ENCODE data around the gene ATG5.

Gene ATG5

DNA sequence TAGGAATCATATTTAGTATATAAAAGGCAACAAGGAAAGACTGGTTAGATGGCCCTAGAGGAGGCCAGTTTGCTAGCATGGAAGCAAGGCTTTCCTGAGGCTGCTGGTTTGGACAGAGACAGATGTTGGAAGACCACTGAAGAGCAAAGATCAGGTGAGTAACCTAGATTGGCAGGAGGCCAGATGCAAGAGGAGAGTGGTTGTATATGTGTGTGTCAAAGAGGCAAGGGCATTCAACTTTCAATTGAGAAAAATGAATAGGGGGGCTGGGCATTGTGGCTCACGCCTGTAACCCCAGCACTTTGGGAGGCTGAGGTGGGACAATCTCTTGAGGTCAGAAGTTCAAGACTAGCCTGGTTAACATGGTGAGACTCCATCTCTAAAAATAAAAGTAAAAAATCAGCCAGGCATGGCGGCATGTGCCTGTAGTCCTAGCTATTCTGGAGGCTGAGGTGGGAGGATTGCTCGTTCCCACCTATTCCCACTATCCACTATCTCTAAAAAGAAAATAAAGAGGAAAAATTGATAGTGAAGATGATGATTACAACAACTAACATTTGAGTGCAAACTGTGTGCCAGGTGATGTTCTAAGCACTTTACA, 159.6 kb downstream of the ATG5 start:
- no peak for ATAC-seq

DNA sequence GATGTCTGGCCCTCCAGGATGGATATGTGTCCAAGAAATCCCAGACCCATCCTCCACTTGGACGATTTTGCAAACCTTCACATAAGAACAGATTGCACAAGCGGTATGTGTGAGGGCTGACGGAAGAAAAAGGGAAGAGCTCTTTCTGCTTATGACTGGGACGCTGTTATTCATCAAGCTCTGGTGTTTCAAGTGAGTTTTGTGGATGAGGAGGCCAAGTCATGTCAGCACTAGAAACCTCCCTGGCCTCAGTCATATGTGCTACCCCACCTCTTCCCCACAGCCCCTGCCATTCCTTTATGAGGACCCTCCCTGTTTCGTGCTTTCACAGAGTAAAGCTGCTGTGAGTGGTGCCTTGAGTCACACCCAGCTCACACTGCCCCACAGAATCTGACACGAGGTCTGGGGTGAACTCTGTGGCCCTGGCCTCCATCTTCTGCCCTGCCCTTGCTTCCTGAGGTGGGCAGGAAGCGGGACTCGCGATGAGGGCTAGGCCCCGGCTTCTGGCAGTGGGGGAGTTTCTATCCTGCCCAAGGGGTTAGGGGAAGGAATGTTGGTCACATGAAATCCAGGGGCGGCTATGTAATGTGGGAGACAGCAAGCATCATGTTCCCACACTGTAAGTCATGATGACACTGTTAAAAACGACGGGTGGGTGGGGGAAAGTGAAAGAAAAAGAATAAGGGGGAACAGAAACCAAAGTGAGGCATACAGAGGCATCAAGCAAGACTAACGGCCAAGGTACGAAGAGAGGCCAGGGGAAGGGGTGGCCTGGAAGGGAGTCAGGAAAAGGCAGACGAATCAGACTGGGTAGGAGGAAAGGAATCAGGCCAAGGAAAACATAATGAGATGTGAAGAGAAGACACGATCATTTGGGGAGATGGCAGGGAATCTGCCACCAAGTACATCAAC, 161.3 kb downstream of the ATG5 start:
- TF ChIP-seq ARNTL (CRISPR knock-in tag; IDR thresholded peaks at IDR 0.05; ENCODE audit: borderline replicate concordance, low read depth): no peak
- no peak for TF ChIP-seq ZC3H10 (CRISPR knock-in tag; IDR thresholded peaks at IDR 0.05)
- ATAC-seq: no peak

More for the DNA sequence above, 159.6 kb downstream of the ATG5 start:
- TF ChIP-seq ZFP3 (CRISPR knock-in tag; IDR thresholded peaks at IDR 0.05): no peak
- no peak for TF ChIP-seq ESRRG (CRISPR knock-in tag; IDR thresholded peaks at IDR 0.05)
- no peak for TF ChIP-seq ZNF565 (CRISPR knock-in tag; conservative IDR thresholded peaks at IDR 0.05; ENCODE audit: low read depth)
- no peak for TF ChIP-seq PPARA (CRISPR knock-in tag; IDR thresholded peaks at IDR 0.05; ENCODE audit: borderline replicate concordance)
- TF ChIP-seq GLIS3 (CRISPR knock-in tag; IDR thresholded peaks at IDR 0.05): no peak
- no peak for TF ChIP-seq BACH2 (CRISPR knock-in tag; IDR thresholded peaks at IDR 0.05; ENCODE audit: borderline replicate concordance)
- TF ChIP-seq, protein P1, sequence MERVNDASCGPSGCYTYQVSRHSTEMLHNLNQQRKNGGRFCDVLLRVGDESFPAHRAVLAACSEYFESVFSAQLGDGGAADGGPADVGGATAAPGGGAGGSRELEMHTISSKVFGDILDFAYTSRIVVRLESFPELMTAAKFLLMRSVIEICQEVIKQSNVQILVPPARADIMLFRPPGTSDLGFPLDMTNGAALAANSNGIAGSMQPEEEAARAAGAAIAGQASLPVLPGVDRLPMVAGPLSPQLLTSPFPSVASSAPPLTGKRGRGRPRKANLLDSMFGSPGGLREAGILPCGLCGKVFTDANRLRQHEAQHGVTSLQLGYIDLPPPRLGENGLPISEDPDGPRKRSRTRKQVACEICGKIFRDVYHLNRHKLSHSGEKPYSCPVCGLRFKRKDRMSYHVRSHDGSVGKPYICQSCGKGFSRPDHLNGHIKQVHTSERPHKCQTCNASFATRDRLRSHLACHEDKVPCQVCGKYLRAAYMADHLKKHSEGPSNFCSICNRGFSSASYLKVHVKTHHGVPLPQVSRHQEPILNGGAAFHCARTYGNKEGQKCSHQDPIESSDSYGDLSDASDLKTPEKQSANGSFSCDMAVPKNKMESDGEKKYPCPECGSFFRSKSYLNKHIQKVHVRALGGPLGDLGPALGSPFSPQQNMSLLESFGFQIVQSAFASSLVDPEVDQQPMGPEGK (CRISPR knock-in tag; IDR thresholded peaks at IDR 0.05; ENCODE audit: borderline replicate concordance): no peak
- TF ChIP-seq, protein P2, sequence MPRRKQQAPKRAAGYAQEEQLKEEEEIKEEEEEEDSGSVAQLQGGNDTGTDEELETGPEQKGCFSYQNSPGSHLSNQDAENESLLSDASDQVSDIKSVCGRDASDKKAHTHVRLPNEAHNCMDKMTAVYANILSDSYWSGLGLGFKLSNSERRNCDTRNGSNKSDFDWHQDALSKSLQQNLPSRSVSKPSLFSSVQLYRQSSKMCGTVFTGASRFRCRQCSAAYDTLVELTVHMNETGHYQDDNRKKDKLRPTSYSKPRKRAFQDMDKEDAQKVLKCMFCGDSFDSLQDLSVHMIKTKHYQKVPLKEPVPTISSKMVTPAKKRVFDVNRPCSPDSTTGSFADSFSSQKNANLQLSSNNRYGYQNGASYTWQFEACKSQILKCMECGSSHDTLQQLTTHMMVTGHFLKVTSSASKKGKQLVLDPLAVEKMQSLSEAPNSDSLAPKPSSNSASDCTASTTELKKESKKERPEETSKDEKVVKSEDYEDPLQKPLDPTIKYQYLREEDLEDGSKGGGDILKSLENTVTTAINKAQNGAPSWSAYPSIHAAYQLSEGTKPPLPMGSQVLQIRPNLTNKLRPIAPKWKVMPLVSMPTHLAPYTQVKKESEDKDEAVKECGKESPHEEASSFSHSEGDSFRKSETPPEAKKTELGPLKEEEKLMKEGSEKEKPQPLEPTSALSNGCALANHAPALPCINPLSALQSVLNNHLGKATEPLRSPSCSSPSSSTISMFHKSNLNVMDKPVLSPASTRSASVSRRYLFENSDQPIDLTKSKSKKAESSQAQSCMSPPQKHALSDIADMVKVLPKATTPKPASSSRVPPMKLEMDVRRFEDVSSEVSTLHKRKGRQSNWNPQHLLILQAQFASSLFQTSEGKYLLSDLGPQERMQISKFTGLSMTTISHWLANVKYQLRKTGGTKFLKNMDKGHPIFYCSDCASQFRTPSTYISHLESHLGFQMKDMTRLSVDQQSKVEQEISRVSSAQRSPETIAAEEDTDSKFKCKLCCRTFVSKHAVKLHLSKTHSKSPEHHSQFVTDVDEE (CRISPR knock-in tag; IDR thresholded peaks at IDR 0.05): no peak
- no peak for TF ChIP-seq CSDC2 (CRISPR knock-in tag; IDR thresholded peaks at IDR 0.05)

DNA sequence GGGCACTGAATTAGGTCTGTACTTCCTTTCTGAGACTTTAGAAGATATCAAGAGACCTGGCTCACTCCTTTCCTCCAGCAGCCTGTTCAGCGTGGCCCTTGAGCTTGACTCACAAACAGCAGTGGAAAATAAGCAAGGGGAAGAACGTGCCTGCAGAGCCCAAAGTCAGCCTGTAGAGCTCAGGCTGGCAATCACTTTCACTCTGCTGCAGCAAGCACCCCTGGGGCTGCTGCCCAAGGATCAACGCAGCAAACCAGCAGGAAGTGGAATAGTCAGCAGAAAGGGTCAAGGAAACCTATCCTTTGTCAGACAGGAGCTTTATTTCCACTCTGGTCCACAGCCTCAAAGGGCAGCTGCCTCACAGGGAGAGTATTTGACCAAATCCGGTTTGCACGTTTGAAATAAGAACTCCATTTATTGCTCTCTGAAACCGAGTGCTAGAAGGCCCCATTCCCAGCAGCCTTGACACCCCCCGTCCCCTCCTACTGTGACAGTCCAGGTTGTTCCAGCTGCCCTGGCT, 162.1 kb downstream of the ATG5 start:
- TF ChIP-seq ISL1 (CRISPR knock-in tag; IDR thresholded peaks at IDR 0.05) (no peak), ZNF565 (CRISPR knock-in tag; conservative IDR thresholded peaks at IDR 0.05; ENCODE audit: low read depth) (no peak), ESRRG (CRISPR knock-in tag; IDR thresholded peaks at IDR 0.05) (no peak), ZNF8 (CRISPR knock-in tag; IDR thresholded peaks at IDR 0.05) (no peak)
- ATAC-seq: peak; percentile 60

DNA sequence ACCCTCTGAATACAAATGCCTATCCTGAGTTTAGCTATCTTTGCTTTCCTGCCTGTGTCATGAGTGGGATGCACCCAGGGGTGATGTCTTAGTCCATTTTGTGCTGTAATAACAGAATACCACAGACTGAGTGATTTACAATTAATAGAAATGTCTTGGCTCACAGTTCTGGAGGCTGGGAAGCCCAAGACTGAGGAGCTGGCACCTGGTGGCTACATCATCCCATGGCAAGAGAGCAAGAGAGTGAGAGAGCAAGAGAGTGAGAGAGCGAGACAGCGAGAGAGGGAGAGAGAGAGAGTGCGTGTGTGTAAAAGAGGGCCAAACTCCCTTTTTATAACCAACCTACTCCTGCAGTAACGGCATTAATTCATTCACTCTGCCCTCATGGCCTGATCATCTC, 162.6 kb downstream of the ATG5 start:
- ATAC-seq: no peak
- TF ChIP-seq ESRRG (CRISPR knock-in tag; IDR thresholded peaks at IDR 0.05): no peak
- TF ChIP-seq ZNF8 (CRISPR knock-in tag; IDR thresholded peaks at IDR 0.05): no peak
- no peak for TF ChIP-seq ZFP3 (CRISPR knock-in tag; IDR thresholded peaks at IDR 0.05)
- no peak for TF ChIP-seq ISL1 (CRISPR knock-in tag; IDR thresholded peaks at IDR 0.05)
- no peak for TF ChIP-seq TOX (CRISPR knock-in tag; IDR thresholded peaks at IDR 0.05; ENCODE audit: borderline replicate concordance)

DNA sequence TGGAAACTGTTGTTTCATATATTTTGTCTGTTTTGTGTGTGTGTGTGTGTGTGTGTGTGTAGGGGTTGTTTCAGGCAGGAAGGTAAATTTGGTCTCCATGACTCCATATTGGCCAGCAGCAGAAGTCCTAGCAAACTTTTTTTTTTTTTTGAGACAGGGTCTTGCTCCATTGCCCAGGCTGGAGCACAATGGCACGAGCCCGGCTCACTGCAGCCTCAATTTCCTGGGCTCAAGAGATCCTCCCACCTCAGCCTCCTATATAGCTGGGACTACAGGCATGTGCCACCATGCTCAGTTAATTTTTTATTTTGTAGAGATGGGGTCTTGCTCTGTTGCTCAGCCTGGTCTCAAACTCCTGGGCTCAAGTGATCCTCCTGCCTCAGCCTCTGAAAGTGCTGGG, 163.7 kb downstream of the ATG5 start:
- TF ChIP-seq ZFP3 (CRISPR knock-in tag; IDR thresholded peaks at IDR 0.05): no peak
- TF ChIP-seq ZNF70 (CRISPR knock-in tag; IDR thresholded peaks at IDR 0.05): no peak
- no peak for TF ChIP-seq RARB (CRISPR knock-in tag; IDR thresholded peaks at IDR 0.05)
- TF ChIP-seq ISL1 (CRISPR knock-in tag; IDR thresholded peaks at IDR 0.05): no peak
- TF ChIP-seq ZNF8 (CRISPR knock-in tag; IDR thresholded peaks at IDR 0.05): no peak
- TF ChIP-seq ZFP30 (CRISPR knock-in tag; IDR thresholded peaks at IDR 0.05): no peak
- no peak for TF ChIP-seq BACH2 (CRISPR knock-in tag; IDR thresholded peaks at IDR 0.05; ENCODE audit: borderline replicate concordance)
- TF ChIP-seq, protein P3, sequence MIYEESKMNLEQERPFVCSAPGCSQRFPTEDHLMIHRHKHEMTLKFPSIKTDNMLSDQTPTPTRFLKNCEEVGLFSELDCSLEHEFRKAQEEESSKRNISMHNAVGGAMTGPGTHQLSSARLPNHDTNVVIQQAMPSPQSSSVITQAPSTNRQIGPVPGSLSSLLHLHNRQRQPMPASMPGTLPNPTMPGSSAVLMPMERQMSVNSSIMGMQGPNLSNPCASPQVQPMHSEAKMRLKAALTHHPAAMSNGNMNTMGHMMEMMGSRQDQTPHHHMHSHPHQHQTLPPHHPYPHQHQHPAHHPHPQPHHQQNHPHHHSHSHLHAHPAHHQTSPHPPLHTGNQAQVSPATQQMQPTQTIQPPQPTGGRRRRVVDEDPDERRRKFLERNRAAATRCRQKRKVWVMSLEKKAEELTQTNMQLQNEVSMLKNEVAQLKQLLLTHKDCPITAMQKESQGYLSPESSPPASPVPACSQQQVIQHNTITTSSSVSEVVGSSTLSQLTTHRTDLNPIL (CRISPR knock-in tag; IDR thresholded peaks at IDR 0.05; ENCODE audit: low read depth): no peak
- no peak for TF ChIP-seq ZC3H10 (CRISPR knock-in tag; IDR thresholded peaks at IDR 0.05)
- no peak for TF ChIP-seq TCF4 (CRISPR knock-in tag; IDR thresholded peaks at IDR 0.05; ENCODE audit: borderline replicate concordance)

More for the DNA sequence above, 163.7 kb downstream of the ATG5 start:
- ATAC-seq: no peak

Data from SK-N-SH treated with all-trans-retinoic acid at 6 μM for 48 hours (cell line).